Sigmoid colon (tissue), 7 donors: ENCODE data around the gene PLEKHD1. TPM values are rescaled to one million over a fixed set of nuclear protein-coding genes. Genes with fewer than 3 reads are reported as not detected.

ENCODE experiments used
- DNase-seq: peaks from one replicate; pipeline ENCODE4 v3.0.0-alpha.2; 2019
- H3K27ac ChIP-seq, 4 donors: fragments of 200-600 bp; sonication (generic); one replicate each; pipeline ENCODE4 v1.5.1; 2016 to 2019; ENCODE audit warnings: mild to moderate bottlenecking in 1 of 4
- H3K27me3 ChIP-seq, 3 donors: fragments of 200-600 bp; sonication (generic); one replicate each; pipeline ENCODE4 v1.5.1; 2019; ENCODE audit warnings: mild to moderate bottlenecking in 1 of 3
- H3K36me3 ChIP-seq, 4 donors: fragments of 200-600 bp; sonication (generic); one replicate each; pipeline ENCODE4 v1.5.1; 2016 to 2019
- H3K4me1 ChIP-seq, 4 donors: fragments of 200-600 bp; sonication (generic); one replicate each; pipeline ENCODE4 v1.5.1; 2017 to 2019
- H3K4me3 ChIP-seq, 4 donors: fragments of 200-600 bp; sonication (generic); one replicate each; pipeline ENCODE4 v1.5.1; 2017 to 2019; ENCODE audit warnings: mild to moderate bottlenecking in 2 of 4, moderate library complexity in 1 of 4
- H3K9me3 ChIP-seq, 4 donors: fragments of 200-600 bp in 3 of 4; sonication (generic) in 3 of 4; one replicate each; pipeline versions ENCODE4 v1.5.1 to v1.6.1; 2013 to 2019
- EP300 ChIP-seq, 4 donors: sonication (generic); formaldehyde crosslinking; IDR thresholded peaks; one replicate each; pipeline ENCODE4 v1.6.1; 2017; ENCODE audit warnings: antibody characterized with exemption in 4 of 4
- POLR2A ChIP-seq, 2 donors: fragments of 450-650 bp; IDR thresholded peaks; one replicate each; pipeline ENCODE4 v1.6.1; 2016; ENCODE audit warnings: antibody characterized with exemption in 2 of 2, mild to moderate bottlenecking in 2 of 2, moderate library complexity in 2 of 2
- POLR2AphosphoS5 ChIP-seq, 4 donors: sonication (generic); formaldehyde crosslinking; IDR thresholded peaks; one replicate each; pipeline ENCODE4 v1.6.1; 2017; ENCODE audit warnings: antibody characterized with exemption in 4 of 4
- WGBS, 2 donors: extraction: QIAGEN DNeasy Blood & Tissue Kit; methylation state at CpG; one replicate each; pipeline ENCODE4 v1.1.7; 2013; 5-methylcytosine and 5-hydroxymethylcytosine counted together
- intact Hi-C: fragments of 100-400 bp; cut with DNase I; formaldehyde crosslinking; loops from one replicate; pipeline ENCODE4 v1.15.1; 2023
- polyA plus RNA-seq, 3 donors: library from polyadenylated mRNA; stranded (reverse); fragments of 200-250 nt; gene quantifications; one replicate each; pipeline ENCODE4 v1.2.3, GENCODE V29; 2013
- total RNA-seq, 4 donors: library from RNA; depleted of rRNA; stranded (reverse); fragments of >200 nt; gene quantifications; one replicate each; pipeline ENCODE4 v1.1.0, GENCODE V29; 2016
- TF ChIP-seq, protein P1 (sequence below), 4 experiments: fragments of 450-650 bp in 3 of 4; fragments of 200-600 bp in 1 of 4; IDR thresholded peaks; one replicate each; pipeline ENCODE4 v1.5.1; 2016 to 2019; ENCODE audit warnings: antibody characterized with exemption in 4 of 4, mild to moderate bottlenecking in 3 of 4, moderate library complexity in 2 of 4
- donor health status: healthy with polysubstance abuse.
- donor health status: Bipolar disorder and iron deficiency.
- donor health status: healthy.

Gene PLEKHD1
- total and polyA plus RNA-seq, 7 donors, result under 0.01 to 0.55 (median 0.06) TPM; not detected in 2

DNA sequence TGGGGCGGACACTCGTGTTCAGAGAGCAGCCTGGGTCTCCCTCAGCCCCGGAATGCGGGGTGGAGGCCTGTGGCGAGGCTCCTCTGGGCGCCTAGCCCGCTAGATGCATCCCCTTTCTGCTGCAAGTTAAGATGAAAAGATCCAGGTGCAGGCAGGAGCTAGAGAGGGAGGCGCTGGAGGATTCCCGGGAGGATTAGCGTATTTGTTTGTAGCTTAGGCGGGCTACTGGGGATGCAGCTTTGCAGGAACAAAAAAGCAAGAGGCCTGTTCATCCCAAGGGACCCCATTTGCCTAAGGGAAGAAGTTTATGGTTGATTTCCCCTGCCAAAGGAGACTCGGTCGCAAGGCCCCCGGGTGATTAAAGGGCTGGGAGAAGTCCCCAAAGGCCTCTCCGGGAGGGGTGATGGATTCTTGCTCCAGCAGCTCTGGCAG is 89.3 kb downstream of the PLEKHD1 start:
- WGBS, 2 donors, result 7 to 9% methylated on average over 15 of the region's 15 CpGs
- intact Hi-C loops, result loop anchor here (5.0 kb wide), 1 partner anchor 332 kb away; no protein-coding TSS in a partner anchor
- Histone ChIP-seq H3K4me3 (peak overlapping the region in 1 of 4 donors; percentile 46), H3K4me1 (peaks cover 0 to 38% (median 36%) of the 10 kb centered on the region in 4 donors), H3K9me3 (no peaks in the 10 kb centered on the region), H3K36me3 (no peaks in the 10 kb centered on the region), H3K27ac (no peak overlapping the region), H3K27me3 (peaks cover 37 to 87% (median 67%) of the 10 kb centered on the region in 3 donors)
- no peak for DNase-seq
- TF ChIP-seq POLR2AphosphoS5 (IDR thresholded peaks at IDR 0.05) (no peak), EP300 (IDR thresholded peaks at IDR 0.05) (no peak), POLR2A (IDR thresholded peaks at IDR 0.05) (no peak)
- TF ChIP-seq, protein P1, sequence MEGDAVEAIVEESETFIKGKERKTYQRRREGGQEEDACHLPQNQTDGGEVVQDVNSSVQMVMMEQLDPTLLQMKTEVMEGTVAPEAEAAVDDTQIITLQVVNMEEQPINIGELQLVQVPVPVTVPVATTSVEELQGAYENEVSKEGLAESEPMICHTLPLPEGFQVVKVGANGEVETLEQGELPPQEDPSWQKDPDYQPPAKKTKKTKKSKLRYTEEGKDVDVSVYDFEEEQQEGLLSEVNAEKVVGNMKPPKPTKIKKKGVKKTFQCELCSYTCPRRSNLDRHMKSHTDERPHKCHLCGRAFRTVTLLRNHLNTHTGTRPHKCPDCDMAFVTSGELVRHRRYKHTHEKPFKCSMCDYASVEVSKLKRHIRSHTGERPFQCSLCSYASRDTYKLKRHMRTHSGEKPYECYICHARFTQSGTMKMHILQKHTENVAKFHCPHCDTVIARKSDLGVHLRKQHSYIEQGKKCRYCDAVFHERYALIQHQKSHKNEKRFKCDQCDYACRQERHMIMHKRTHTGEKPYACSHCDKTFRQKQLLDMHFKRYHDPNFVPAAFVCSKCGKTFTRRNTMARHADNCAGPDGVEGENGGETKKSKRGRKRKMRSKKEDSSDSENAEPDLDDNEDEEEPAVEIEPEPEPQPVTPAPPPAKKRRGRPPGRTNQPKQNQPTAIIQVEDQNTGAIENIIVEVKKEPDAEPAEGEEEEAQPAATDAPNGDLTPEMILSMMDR (IDR thresholded peaks at IDR 0.05), result no peak

DNA sequence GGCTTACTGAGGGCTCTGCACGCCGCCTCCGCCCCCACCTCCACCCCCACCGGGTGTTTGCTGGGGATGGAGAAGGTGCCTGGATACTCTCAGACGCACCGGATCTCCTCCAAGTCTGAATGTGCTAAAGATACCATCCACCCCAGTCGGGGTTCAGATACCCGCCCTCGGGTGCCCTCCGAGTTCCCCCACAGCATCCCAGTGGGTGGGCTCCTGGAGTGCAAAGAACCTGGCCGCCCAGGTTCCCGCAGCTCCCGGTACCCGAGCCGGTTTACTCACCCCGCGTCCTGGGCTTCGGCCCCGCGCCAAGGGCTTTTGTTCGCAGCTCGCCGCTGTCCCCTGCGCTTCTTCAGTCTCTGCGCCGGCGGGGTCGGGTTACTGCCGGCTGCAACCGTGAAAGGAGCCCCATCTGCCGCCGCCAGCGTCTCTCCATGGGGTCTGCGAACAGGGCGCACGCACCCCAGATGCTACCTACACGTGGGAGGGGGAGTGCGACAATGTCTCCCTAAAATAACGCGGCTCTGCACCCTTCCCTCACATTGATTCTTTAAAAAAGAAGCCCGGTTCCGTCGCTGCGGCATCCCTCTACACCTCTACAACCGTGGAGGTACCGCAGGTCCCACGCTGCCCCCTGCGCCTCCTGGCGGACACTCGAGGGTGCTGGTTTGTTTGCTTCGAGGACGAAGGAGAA is 89.9 kb downstream of the PLEKHD1 start, which contains the start of gene CCDC177:
Gene CCDC177 (minus strand): TSS at position 609 of the 691 bp plus-strand sequence. CDS start 1,249 bp downstream, outside the sequence.
- Histone ChIP-seq H3K27me3 (peaks cover 37 to 81% (median 62%) of the 10 kb centered on the region in 3 donors), H3K36me3 (no peaks in the 10 kb centered on the region), H3K4me3 (peak within 1 kb of the TSS in 3 of 4 donors; percentile 4 to 46 (median 30)), H3K27ac (no peak within 1 kb of the TSS), H3K4me1 (peaks cover 0 to 38% (median 36%) of the 10 kb centered on the region in 4 donors), H3K9me3 (no peaks in the 10 kb centered on the region)
- WGBS, 2 donors, result 2 to 4% methylated on average over 52 of the region's 52 CpGs
- TF ChIP-seq POLR2AphosphoS5 (IDR thresholded peaks at IDR 0.05), result no peak
- no peak for TF ChIP-seq EP300 (IDR thresholded peaks at IDR 0.05)
- TF ChIP-seq POLR2A (IDR thresholded peaks at IDR 0.05), result no peak
- TF ChIP-seq, protein P1 (IDR thresholded peaks at IDR 0.05), result peak in 3 of 4 experiments; percentile 54 to 74 (median 61)
- DNase-seq, result no peak
- intact Hi-C loops, result loop anchor here (5.0 kb wide), 1 partner anchor 332 kb away; no protein-coding TSS in a partner anchor

DNA sequence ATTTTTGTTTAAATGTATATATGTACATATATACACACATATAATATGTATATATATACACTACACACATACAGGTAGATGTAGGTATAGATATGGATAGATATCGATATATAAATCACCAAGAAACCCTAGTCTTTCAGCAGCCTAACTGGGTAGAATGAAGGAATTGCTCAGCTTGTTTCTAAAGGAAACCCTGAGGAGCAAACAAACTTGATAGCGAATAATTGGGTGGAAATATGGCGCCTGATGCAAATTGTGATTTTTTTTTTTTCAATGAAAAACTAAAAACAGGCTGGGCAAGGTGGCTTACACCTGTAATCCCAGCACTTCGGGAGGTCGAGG is 90.4 kb downstream of the PLEKHD1 start:
- H3K4me1 ChIP-seq, result peaks cover 0 to 38% (median 36%) of the 10 kb centered on the region in 4 donors
- no peaks in the 10 kb centered on the region for H3K36me3 ChIP-seq
- peaks cover 37 to 76% (median 56%) of the 10 kb centered on the region in 3 donors for H3K27me3 ChIP-seq
- H3K9me3 ChIP-seq, result no peaks in the 10 kb centered on the region
- TF ChIP-seq POLR2A (IDR thresholded peaks at IDR 0.05), result no peak
- no peak overlapping the region for H3K4me3 ChIP-seq
- DNase-seq, result no peak
- intact Hi-C loops, result loop anchor here (5.0 kb wide), 1 partner anchor 333 kb away; no protein-coding TSS in a partner anchor
- H3K27ac ChIP-seq, result no peak overlapping the region
- 33 to 45% methylated on average over 5 of the region's 5 CpGs for WGBS, 2 donors

DNA sequence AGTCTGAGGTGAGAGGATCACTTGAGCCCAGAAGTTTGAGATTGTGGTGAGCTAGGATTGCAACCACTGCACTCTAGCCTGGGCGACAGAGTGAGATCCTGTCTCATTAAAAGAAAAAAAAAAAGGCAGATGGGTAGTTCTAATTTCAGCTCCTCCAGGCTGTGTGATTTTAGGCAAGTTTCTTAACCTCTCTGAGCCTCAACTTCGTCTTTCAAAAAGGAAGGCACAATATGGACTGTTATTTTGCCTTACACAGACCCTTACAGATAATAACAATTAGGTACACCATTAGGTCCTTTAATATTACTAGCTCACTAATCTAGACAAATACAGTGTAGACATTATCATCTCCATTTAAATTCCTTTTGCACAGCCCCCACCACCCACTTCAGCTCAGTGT is 94.9 kb downstream of the PLEKHD1 start:
- Histone ChIP-seq H3K4me3 (no peak overlapping the region), H3K36me3 (no peaks in the 10 kb centered on the region), H3K27me3 (peaks cover 2 to 31% (median 12%) of the 10 kb centered on the region in 3 donors), H3K4me1 (peaks cover 0 to 6% (median 4%) of the 10 kb centered on the region in 4 donors), H3K9me3 (no peaks in the 10 kb centered on the region), H3K27ac (no peak overlapping the region)
- no peak for DNase-seq
- intact Hi-C loops, result no loop called here
- 88 to 89% methylated on average over 2 of the region's 2 CpGs for WGBS, 2 donors
- TF ChIP-seq EP300 (IDR thresholded peaks at IDR 0.05) (no peak), POLR2AphosphoS5 (IDR thresholded peaks at IDR 0.05) (no peak), POLR2A (IDR thresholded peaks at IDR 0.05) (no peak)
- TF ChIP-seq, protein P1 (IDR thresholded peaks at IDR 0.05), result no peak

DNA sequence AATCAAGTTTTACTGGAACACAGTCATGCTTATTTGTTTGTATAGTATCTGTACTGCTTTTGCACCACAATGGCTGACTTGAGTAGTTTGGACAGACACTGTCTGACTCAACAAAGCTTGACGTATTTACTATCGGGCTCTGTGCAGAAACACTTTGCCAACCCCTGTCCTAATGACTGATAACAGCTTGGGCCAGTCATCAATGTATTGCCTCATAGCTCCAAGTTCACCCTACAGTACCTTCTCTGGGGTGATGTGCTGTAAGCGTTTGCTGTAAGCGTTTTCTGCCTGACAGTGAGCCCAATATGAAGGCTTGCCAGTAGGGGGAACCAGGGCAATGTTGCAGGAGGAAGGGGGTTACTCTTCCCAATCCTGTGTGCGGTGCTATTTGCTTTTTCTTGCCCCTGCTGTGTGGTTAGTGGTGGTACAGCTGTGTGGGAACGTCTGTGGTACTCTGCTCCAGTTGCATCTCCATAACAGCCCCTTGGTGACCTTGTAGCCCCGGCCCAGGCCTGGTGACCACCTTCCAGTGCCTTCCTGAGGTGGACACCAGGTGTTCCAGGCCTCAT is 95.6 kb downstream of the PLEKHD1 start:
- Histone ChIP-seq H3K27me3 (peaks cover 0 to 24% (median 7%) of the 10 kb centered on the region in 3 donors), H3K4me3 (no peak overlapping the region), H3K36me3 (no peaks in the 10 kb centered on the region), H3K27ac (no peak overlapping the region), H3K9me3 (no peaks in the 10 kb centered on the region), H3K4me1 (no peaks in the 10 kb centered on the region)
- intact Hi-C loops, result no loop called here
- no peak for DNase-seq
- WGBS, 2 donors, result 30 to 44% methylated on average over 7 of the region's 7 CpGs
- TF ChIP-seq POLR2AphosphoS5 (IDR thresholded peaks at IDR 0.05) (no peak), POLR2A (IDR thresholded peaks at IDR 0.05) (no peak), EP300 (IDR thresholded peaks at IDR 0.05) (no peak)
- TF ChIP-seq, protein P1 (IDR thresholded peaks at IDR 0.05), result no peak
